Activated T-helper 17 cell treated with anti-CD3 and anti-CD28 coated beads, Interleukin-2, amount 50 U/mL, for 72 hours (primary cell): Measurements from ENCODE around the gene PRR30. TPM values are rescaled to one million over a fixed set of nuclear protein-coding genes. Genes with fewer than 3 reads are reported as not detected.
A peak's percentile ranks its signal among the peaks of the same experiment; 100 is the strongest.
"Not testable (repeated sequence)": the region's sequence is repeated elsewhere in the genome, so short reads cannot be mapped to it uniquely, and the experiment has no call there.

Experiments
- ATAC-seq: fragments of 150-1000 bp; cut with Tn5 transposase; replicated peaks from 2 replicates; pipeline ENCODE4 v1.10.0; 2021; ENCODE audit warnings: mild to moderate bottlenecking, moderate library complexity
- H3K27ac Mint-ChIP-seq: one replicate; pipeline ENCODE4 v1.8.0; 2022; ENCODE audit warnings: mixed read lengths
- H3K27me3 Mint-ChIP-seq: one replicate; pipeline ENCODE4 v1.8.0; 2022; ENCODE audit warnings: mixed read lengths
- H3K36me3 Mint-ChIP-seq: one replicate; pipeline ENCODE4 v1.8.0; 2022; ENCODE audit warnings: low read depth, mild to moderate bottlenecking, mixed read lengths
- H3K4me1 Mint-ChIP-seq: one replicate; pipeline ENCODE4 v1.8.0; 2022; ENCODE audit warnings: mixed read lengths
- H3K4me3 Mint-ChIP-seq: one replicate; pipeline ENCODE4 v1.8.0; 2022; ENCODE audit warnings: mild to moderate bottlenecking, mixed read lengths
- H3K9me3 Mint-ChIP-seq: one replicate; pipeline ENCODE4 v1.8.0; 2022; ENCODE audit warnings: mixed read lengths
- total RNA-seq, 2 donors: library from RNA; stranded (reverse); gene quantifications; one replicate each; pipeline ENCODE4 v1.2.3, GENCODE V29; 2022

The PRR30 gene
- total RNA-seq, 2 donors from 2014 or later: not detected

DNA sequence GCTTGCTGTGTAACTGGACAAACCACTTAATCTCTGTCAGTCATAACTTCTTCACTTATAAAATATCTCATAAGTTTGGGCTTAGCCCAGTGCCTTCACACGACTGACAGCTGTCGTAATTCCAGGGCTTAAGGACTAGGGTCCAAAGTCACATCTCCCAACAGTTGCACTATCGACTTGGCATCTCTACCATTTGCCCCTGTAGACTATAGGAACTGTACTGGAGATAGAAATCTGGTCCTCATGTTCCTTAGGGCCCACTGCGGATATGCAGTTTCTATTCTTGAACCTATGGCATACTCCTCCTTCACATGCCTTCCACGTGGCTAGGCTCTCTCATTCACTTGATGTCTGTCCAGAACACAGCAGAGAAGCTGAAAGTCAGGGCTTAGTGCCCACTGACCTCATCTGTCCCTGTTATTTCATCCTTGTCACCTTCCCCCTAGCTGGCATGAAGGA is 12.9 kb downstream of the PRR30 start:
- peaks cover 5% of the 10 kb centered on the region for H3K4me1 Mint-ChIP-seq
- ATAC-seq: no peak

GRCh38 chr2:27125104-27125503 is 14.1 kb downstream of the PRR30 start:
- Mint-ChIP-seq H3K4me1 (peaks cover 5% of the 10 kb centered on the region), H3K4me3 (no peak overlapping the region), H3K9me3 (no peaks in the 10 kb centered on the region), H3K27ac (no peak overlapping the region), H3K36me3 (peaks cover 11% of the 10 kb centered on the region), H3K27me3 (peaks cover 2% of the 10 kb centered on the region)
- no peak for ATAC-seq

More for the DNA sequence above, 12.9 kb downstream of the PRR30 start:
- H3K9me3 Mint-ChIP-seq: no peaks in the 10 kb centered on the region
- no peak overlapping the region for H3K27ac Mint-ChIP-seq
- no peak overlapping the region for H3K4me3 Mint-ChIP-seq
- H3K27me3 Mint-ChIP-seq: no peaks in the 10 kb centered on the region
- H3K36me3 Mint-ChIP-seq: peaks cover 22% of the 10 kb centered on the region

DNA sequence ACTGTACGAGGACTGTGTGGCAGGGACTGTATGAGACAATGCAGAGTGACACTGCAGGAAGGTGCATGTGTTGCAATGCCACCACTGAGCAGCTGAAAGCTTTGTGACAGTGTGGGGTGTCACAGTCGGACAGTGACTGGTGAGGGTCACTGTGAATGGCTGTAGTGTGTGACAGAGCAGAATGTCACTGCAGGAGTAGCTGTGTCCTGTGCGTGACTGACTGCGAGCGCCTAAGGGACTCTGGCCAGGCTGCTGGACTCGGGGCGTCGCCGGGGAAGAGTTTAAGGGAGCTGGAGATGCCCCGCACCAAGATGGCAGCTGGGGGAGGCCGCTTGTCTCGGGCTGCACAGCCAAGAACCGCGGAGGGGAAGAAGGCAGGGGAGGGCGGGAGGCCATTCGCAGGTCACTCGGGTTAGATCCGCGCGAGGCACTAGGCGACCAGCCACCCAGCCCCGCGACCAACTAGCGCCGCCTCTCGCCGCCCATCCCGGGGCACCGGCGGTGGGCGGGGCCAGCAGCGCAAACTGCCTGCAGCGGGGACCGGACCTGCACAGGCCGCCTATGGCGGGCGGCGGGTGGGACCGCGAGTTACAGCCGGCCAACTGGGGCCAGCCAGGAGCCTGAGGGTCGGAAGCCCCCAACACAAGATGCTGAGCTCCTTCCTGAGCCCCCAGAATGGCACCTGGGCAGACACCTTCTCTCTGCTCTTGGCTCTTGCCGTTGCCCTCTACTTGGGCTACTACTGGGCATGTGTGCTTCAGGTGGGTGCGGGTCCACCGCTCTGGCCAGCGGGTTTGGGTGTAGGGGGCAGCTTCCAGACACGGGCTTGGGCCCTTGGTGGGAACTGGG is 15.7 kb downstream of the PRR30 start, which contains the start of gene ABHD1:
Gene ABHD1 (plus strand): TSS at position 514 of the 849 bp plus-strand sequence. CDS start 134 bp downstream, at position 648.
- H3K4me1 Mint-ChIP-seq: peaks cover 5% of the 10 kb centered on the region

GRCh38 chr2:27122791-27123190 is 16.4 kb downstream of the PRR30 start:
- peak overlapping the region; percentile 70 for H3K27ac Mint-ChIP-seq

More for the DNA sequence above, 15.7 kb downstream of the PRR30 start, which contains the start of gene ABHD1:
- ATAC-seq: peak; percentile 93
- peaks cover 10% of the 10 kb centered on the region for H3K27me3 Mint-ChIP-seq
- H3K36me3 Mint-ChIP-seq: no peaks in the 10 kb centered on the region
- H3K9me3 Mint-ChIP-seq: no peaks in the 10 kb centered on the region
- peak within 1 kb of the TSS; percentile 70 for H3K27ac Mint-ChIP-seq
- peak within 1 kb of the TSS; percentile 87 for H3K4me3 Mint-ChIP-seq

DNA sequence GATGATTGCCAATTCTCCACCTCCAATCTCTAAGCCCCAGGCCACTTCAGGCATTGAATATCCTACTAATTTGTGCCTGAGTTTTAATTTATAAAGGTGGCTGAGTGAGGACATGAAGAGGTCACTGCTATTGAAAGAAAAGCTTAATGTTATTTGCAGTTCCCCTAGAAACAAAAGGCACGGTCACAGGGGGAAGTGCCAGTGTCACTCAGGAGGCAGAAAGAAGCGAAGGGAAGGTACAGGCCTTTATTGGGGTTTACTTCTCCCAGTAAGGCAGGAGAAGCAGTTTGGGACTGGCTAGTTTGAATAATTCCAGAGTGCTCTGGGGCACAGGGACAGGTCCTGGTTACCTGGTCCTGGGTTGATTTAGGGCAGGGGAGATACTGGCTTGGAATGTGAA is 17.3 kb downstream of the PRR30 start:
- Mint-ChIP-seq H3K36me3 (no peaks in the 10 kb centered on the region), H3K4me3 (no peak overlapping the region), H3K9me3 (no peaks in the 10 kb centered on the region), H3K4me1 (peaks cover 5% of the 10 kb centered on the region), H3K27me3 (peaks cover 13% of the 10 kb centered on the region), H3K27ac (no peak overlapping the region)
- ATAC-seq: no peak

More at GRCh38 chr2:27122791-27123190, 16.4 kb downstream of the PRR30 start:
- H3K36me3 Mint-ChIP-seq: no peaks in the 10 kb centered on the region
- H3K27me3 Mint-ChIP-seq: peaks cover 13% of the 10 kb centered on the region
- H3K4me3 Mint-ChIP-seq: peak overlapping the region; percentile 87
- H3K4me1 Mint-ChIP-seq: peaks cover 5% of the 10 kb centered on the region
- ATAC-seq: no peak
- H3K9me3 Mint-ChIP-seq: no peaks in the 10 kb centered on the region

GRCh38 chr2:27119330-27119670 is 19.9 kb downstream of the PRR30 start:
- H3K27ac Mint-ChIP-seq: not testable (repeated sequence)
- H3K4me3 Mint-ChIP-seq: peak overlapping the region; percentile 71

GRCh38 chr2:27118525-27119329 is 20.5 kb downstream of the PRR30 start, which contains the start of gene CGREF1:
Gene CGREF1 (minus strand): TSS chr2:27119128. CDS start chr2:27104366, 14,762 bp downstream.
- Mint-ChIP-seq H3K27ac (no peak within 1 kb of the TSS), H3K27me3 (peaks cover 13% of the 10 kb centered on the region), H3K9me3 (no peaks in the 10 kb centered on the region), H3K36me3 (no peaks in the 10 kb centered on the region), H3K4me3 (peak within 1 kb of the TSS; percentile 71), H3K4me1 (peaks cover 5% of the 10 kb centered on the region)
- peak; percentile 20 for ATAC-seq

More at GRCh38 chr2:27119330-27119670, 19.9 kb downstream of the PRR30 start:
- H3K27me3 Mint-ChIP-seq: peaks cover 13% of the 10 kb centered on the region
- H3K4me1 Mint-ChIP-seq, H3K9me3 Mint-ChIP-seq, H3K36me3 Mint-ChIP-seq, ATAC-seq: not testable (repeated sequence)

DNA sequence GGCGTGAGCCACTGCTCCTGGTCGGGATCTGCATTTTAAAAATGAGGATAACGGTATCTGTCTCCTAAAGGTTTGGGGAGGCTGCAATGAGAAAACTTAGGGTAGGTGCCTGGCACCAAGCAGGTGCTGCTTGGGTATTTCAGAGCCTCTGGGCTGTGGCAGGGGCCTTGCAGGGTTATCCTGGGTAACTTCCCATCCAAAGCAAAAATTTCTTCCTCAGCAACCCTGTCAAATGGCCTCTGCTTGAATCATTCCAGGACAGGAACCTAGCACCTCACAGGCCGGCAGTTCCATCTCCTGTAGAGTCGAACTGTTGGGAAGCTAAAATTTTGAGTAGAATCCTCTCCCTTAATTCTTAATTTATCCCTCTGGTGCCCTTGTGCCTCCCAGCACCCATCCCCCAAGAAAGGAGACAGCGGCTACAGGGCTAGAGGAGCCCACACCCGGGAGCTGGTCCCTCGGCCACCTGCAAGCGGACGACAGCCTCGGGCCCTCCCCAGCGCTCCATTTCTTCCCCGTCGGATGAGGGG is 21.1 kb downstream of the PRR30 start:
- Mint-ChIP-seq H3K36me3 (no peaks in the 10 kb centered on the region), H3K4me1 (peaks cover 2% of the 10 kb centered on the region), H3K9me3 (no peaks in the 10 kb centered on the region), H3K27ac (no peak overlapping the region), H3K27me3 (peaks cover 13% of the 10 kb centered on the region), H3K4me3 (no peak overlapping the region)
- ATAC-seq: no peak

GRCh38 chr2:27115519-27115918 is 23.7 kb downstream of the PRR30 start:
- no peaks in the 10 kb centered on the region for H3K4me1 Mint-ChIP-seq
- ATAC-seq: no peak
- peaks cover 13% of the 10 kb centered on the region for H3K27me3 Mint-ChIP-seq
- no peak overlapping the region for H3K4me3 Mint-ChIP-seq
- H3K9me3 Mint-ChIP-seq: no peaks in the 10 kb centered on the region
- no peaks in the 10 kb centered on the region for H3K36me3 Mint-ChIP-seq
- no peak overlapping the region for H3K27ac Mint-ChIP-seq

DNA sequence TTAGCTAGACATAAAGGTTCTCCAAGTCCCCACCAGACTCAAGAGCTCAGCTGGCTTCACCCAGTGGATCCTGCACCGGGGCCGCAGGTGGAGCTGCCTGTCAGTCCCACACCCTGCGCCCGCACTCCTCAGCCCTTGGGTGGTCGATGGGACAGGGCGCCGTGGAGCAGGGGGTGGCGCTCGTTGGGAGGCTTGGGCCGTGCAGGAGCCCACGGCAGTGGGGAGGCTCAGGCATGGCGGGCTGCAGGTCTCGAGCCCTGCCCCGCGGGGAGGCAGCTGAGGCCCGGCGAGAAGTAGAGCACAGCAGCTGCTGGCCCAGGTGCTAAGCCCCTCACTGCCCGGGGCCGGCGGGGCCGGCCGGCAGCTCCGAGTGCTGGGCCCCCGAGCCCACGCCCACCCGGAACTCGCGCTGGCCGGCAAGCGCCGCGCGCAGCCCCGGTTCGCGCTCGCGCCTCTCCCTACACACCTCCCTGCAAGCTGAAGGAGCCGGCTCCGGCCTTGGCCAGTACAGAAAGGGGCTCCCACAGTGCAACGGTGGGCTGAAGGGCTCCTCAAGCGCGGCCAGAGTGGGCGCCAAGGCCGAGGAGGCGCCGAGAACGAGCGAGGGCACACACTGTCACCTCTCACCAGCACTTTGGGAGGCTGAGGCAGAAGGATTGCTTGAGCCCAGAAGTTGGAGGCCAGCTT is 27.7 kb downstream of the PRR30 start:
- ATAC-seq, H3K4me1 Mint-ChIP-seq, H3K36me3 Mint-ChIP-seq, H3K4me3 Mint-ChIP-seq, H3K9me3 Mint-ChIP-seq, H3K27ac Mint-ChIP-seq, H3K27me3 Mint-ChIP-seq: not testable (repeated sequence)

DNA sequence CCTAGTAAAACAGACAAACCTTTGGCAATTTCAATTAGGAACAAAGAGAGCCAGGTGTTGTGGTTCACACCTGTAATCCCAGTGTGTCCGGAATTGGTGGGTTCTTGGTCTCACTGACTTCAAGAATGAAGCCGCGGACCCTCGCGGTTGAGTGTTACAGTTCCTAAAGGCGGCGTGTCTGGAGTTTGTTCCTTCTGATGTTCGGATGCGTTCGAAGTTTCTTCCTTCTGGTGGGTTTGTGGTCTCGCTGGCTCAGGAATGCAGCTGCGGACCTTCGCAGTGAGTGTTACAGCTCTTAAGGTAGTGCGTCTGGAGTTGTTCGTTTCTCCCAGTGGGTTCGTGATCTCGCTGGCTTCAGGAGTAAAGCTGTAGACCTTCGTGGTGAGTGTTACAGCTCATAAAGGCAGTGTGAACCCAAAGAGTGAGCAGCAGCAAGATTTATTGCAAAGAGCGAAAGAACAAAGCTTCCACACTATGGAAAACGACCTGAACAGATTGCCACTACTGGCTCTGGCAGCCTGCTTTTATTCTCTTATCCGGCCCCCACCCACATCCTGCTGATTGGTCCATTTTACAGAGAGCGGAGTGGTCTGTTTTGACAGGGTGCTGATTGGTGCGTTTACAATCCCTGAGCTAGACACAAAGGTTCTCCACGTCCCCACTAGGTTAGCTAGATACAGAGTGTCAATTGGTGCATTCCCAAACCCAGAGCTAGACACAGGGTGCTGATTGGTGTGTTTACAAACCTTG is 28.4 kb downstream of the PRR30 start:
- not testable (repeated sequence) for H3K36me3 Mint-ChIP-seq, H3K9me3 Mint-ChIP-seq, ATAC-seq, H3K27ac Mint-ChIP-seq, H3K4me3 Mint-ChIP-seq, H3K4me1 Mint-ChIP-seq, H3K27me3 Mint-ChIP-seq

DNA sequence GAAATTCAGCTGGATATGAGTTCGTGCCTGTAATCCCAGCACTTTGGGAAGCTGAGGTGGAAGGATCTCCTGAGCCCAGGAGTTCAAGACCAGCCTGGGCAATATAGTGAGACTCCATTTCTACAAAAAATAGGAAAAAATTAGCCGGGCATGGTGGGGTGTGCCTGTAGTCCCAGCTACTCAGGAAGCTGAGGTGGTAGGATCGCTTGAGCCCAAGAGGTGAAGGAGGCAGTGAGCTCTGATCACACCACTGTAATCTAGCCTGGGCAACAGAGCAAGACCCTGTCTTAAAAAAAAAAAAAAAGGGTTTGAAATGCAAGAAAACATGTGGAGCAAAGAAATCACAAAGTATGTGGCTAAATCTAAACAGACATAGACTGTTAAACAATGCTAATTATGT is 30.1 kb downstream of the PRR30 start:
- Mint-ChIP-seq H3K36me3 (no peaks in the 10 kb centered on the region), H3K4me3 (no peak overlapping the region), H3K27ac (no peak overlapping the region), H3K4me1 (no peaks in the 10 kb centered on the region), H3K9me3 (no peaks in the 10 kb centered on the region), H3K27me3 (peaks cover 6% of the 10 kb centered on the region)
- ATAC-seq: no peak

DNA sequence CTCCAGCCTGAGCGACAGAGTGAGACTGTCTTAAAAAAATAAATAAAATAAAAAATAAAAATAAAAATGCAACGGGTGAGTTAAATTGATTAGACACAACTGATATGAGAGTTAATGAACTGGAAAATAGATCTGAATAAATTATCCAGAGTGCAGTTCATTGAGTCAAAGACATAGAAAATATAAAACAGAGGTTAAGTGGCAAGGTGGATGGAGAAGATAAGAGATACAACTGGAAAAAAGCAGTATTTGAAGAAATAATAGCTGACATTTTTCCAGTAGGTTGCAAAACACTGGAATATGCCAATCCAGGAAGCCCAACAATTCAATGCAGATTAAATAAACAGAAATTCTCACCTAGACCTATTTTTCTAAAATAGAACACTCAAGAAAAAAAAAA is 31.0 kb downstream of the PRR30 start:
- no peak overlapping the region for H3K4me3 Mint-ChIP-seq

More for the DNA sequence above, 31.0 kb downstream of the PRR30 start:
- Mint-ChIP-seq H3K36me3 (no peaks in the 10 kb centered on the region), H3K4me1 (no peaks in the 10 kb centered on the region), H3K27ac (no peak overlapping the region), H3K9me3 (no peaks in the 10 kb centered on the region), H3K27me3 (peaks cover 6% of the 10 kb centered on the region)
- no peak for ATAC-seq
